Liver (tissue), 9 donors: ENCODE results near the gene FUT7. TPM values are rescaled to one million over a fixed set of nuclear protein-coding genes. Genes with fewer than 3 reads are reported as not detected.
A peak's percentile ranks its signal among the peaks of the same experiment; 100 is the strongest.

ENCODE experiments used
- DNase-seq: peaks from one replicate; pipeline ENCODE4 v3.0.0-alpha.2; 2017; ENCODE audit warnings: low spot score
- H3K27ac ChIP-seq, 2 donors: one replicate each; pipeline ENCODE4 v1.7.0; 2013; ENCODE audit warnings: inconsistent platforms in 2 of 2, low read length in 2 of 2, control low read depth in 1 of 2, low read depth in 1 of 2, mild to moderate bottlenecking in 1 of 2
- H3K27me3 ChIP-seq, 4 donors: one replicate each; pipeline versions ENCODE4 v1.6.1 to v1.7.0; 2013; ENCODE audit warnings: low read length in 3 of 4, inconsistent platforms in 1 of 4, mild to moderate bottlenecking in 1 of 4, moderate library complexity in 1 of 4; ENCODE audit not compliant: control insufficient read depth in 4 of 4, insufficient read depth in 4 of 4
- H3K36me3 ChIP-seq, 4 donors: one replicate each; pipeline versions ENCODE4 v1.6.1 to v1.7.0; 2013; ENCODE audit warnings: low read length in 3 of 4, mild to moderate bottlenecking in 3 of 4, low read depth in 1 of 4, moderate library complexity in 1 of 4; ENCODE audit not compliant: control insufficient read depth in 4 of 4, insufficient read depth in 3 of 4
- H3K4me1 ChIP-seq, 4 donors: one replicate each; pipeline versions ENCODE4 v1.6.1 to v1.7.0; 2013; ENCODE audit warnings: low read length in 3 of 4, mild to moderate bottlenecking in 3 of 4, moderate library complexity in 1 of 4; ENCODE audit not compliant: control insufficient read depth in 4 of 4, insufficient read depth in 4 of 4
- H3K4me3 ChIP-seq, 3 donors: one replicate each; pipeline versions ENCODE4 v1.6.1 to v1.7.0; 2013; ENCODE audit warnings: low read length in 3 of 3, control low read depth in 1 of 3, low read depth in 1 of 3, mild to moderate bottlenecking in 1 of 3
- H3K9ac ChIP-seq, 2 donors: one replicate each; pipeline ENCODE4 v1.7.0; 2013; ENCODE audit warnings: low read length in 2 of 2, mild to moderate bottlenecking in 2 of 2, moderate library complexity in 2 of 2, control low read depth in 1 of 2, low read depth in 1 of 2
- H3K9me3 ChIP-seq, 4 donors: one replicate each; pipeline versions ENCODE4 v1.6.1 to v1.7.0; 2013; ENCODE audit warnings: low read length in 3 of 4; ENCODE audit not compliant: control insufficient read depth in 4 of 4
- ATF3 ChIP-seq: IDR thresholded peaks from 2 replicates; pipeline ENCODE4 v1.6.1; 2016; ENCODE audit warnings: antibody characterized with exemption
- EGR1 ChIP-seq, 2 donors: IDR thresholded peaks; 2 replicates each; pipeline ENCODE4 v1.6.1; 2016 to 2018; ENCODE audit warnings: antibody characterized with exemption in 2 of 2, low read depth in 2 of 2
- FOXA1 ChIP-seq: IDR thresholded peaks from 2 replicates; pipeline ENCODE4 v1.6.1; 2016; ENCODE audit warnings: antibody characterized with exemption
- FOXA2 ChIP-seq: IDR thresholded peaks from 2 replicates; pipeline ENCODE4 v1.6.1; 2016; ENCODE audit warnings: antibody characterized with exemption
- GABPA ChIP-seq, 2 donors: IDR thresholded peaks in 1 of 2; conservative IDR thresholded peaks in 1 of 2; 2 replicates each; pipeline ENCODE4 v1.6.1; 2016; ENCODE audit warnings: antibody characterized with exemption in 2 of 2, mild to moderate bottlenecking in 1 of 2, moderate library complexity in 1 of 2
- HNF4A ChIP-seq, 2 donors: conservative IDR thresholded peaks; 2 replicates each; pipeline ENCODE4 v1.6.1; 2016; ENCODE audit warnings: antibody characterized with exemption in 2 of 2, mild to moderate bottlenecking in 2 of 2
- HNF4G ChIP-seq: IDR thresholded peaks from 2 replicates; pipeline ENCODE4 v1.6.1; 2016; ENCODE audit warnings: antibody characterized with exemption
- JUND ChIP-seq, 2 donors: IDR thresholded peaks; 2 replicates each; pipeline ENCODE4 v1.6.1; 2016; ENCODE audit warnings: antibody characterized with exemption in 2 of 2
- NR2F2 ChIP-seq: IDR thresholded peaks from 2 replicates; pipeline ENCODE4 v1.6.1; 2016; ENCODE audit warnings: antibody characterized with exemption
- RAD21 ChIP-seq, 2 donors: IDR thresholded peaks; 2 replicates each; pipeline ENCODE4 v1.6.1; 2016; ENCODE audit warnings: antibody characterized with exemption in 2 of 2, mild to moderate bottlenecking in 2 of 2
- RXRA ChIP-seq, 2 donors: IDR thresholded peaks; 2 replicates each; pipeline ENCODE4 v1.6.1; 2017 to 2018; ENCODE audit warnings: antibody characterized with exemption in 2 of 2, mild to moderate bottlenecking in 1 of 2
- SP1 ChIP-seq: IDR thresholded peaks from 2 replicates; pipeline ENCODE4 v1.6.1; 2018; ENCODE audit warnings: antibody characterized with exemption, mild to moderate bottlenecking
- TAF1 ChIP-seq: conservative IDR thresholded peaks from 2 replicates; pipeline ENCODE4 v1.6.1; 2016; ENCODE audit warnings: antibody characterized with exemption, mild to moderate bottlenecking
- YY1 ChIP-seq: IDR thresholded peaks from 2 replicates; pipeline ENCODE4 v1.6.1; 2016; ENCODE audit warnings: antibody characterized with exemption, mild to moderate bottlenecking
- ZBTB33 ChIP-seq: IDR thresholded peaks from 2 replicates; pipeline ENCODE4 v1.6.1; 2016; ENCODE audit warnings: antibody characterized with exemption
- WGBS: extraction: QIAGEN DNeasy Blood & Tissue Kit; methylation state at CpG from one replicate; pipeline ENCODE4 v1.1.7; 2013; 5-methylcytosine and 5-hydroxymethylcytosine counted together
- polyA plus RNA-seq, 2 donors: library from polyadenylated mRNA; stranded (reverse) in 1 of 2; unstranded in 1 of 2; fragments of 200-250 nt in 1 of 2; fragments of >200 nt in 1 of 2; fragmentation: Nextera tagmentation in 1 of 2; extraction: Ambion mirVana in 1 of 2; gene quantifications; one replicate each; pipeline versions ENCODE4 v1.2.1 to v1.2.3, GENCODE V29; 2013 to 2015
- total RNA-seq, 2 donors: library from RNA; depleted of rRNA; stranded (reverse); fragments of >200 nt; gene quantifications; one replicate each; pipeline ENCODE4 v1.2.3, GENCODE V29; 2014
- TF ChIP-seq, protein P1 (sequence below): IDR thresholded peaks from 2 replicates; pipeline ENCODE4 v1.6.1; 2016; ENCODE audit warnings: antibody characterized with exemption
- TF ChIP-seq, protein P2 (sequence below): IDR thresholded peaks from 2 replicates; pipeline ENCODE4 v1.6.1; 2016; ENCODE audit warnings: antibody characterized with exemption, mild to moderate bottlenecking
- TF ChIP-seq, protein P3 (sequence below): fragments of 150-350 bp; IDR thresholded peaks from 2 replicates; pipeline ENCODE4 v1.5.1; 2017; ENCODE audit warnings: improper control_type of control experiment, low read depth, low read length; ENCODE audit not compliant: missing input control
- donor health status: healthy.
- donor health status: healthy.
- donor health status: healthy.
- donor health status: healthy.
- donor health status: healthy.

The FUT7 gene
- total and polyA plus RNA-seq, 4 donors = 0.14 to 0.67 (median 0.37) TPM; not detected in 1

GRCh38 chr9:137077010-137077747 lies 45.3 kb upstream of the FUT7 start, which contains the start of gene UAP1L1:
Gene UAP1L1 (plus strand): TSS chr9:137077517. CDS start chr9:137077533, 16 bp downstream.
- no peak for DNase-seq
- Histone ChIP-seq H3K9me3 (no peaks in the 10 kb centered on the region), H3K36me3 (peaks cover 0 to 2% (median 0%) of the 10 kb centered on the region in 4 donors), H3K4me1 (peaks cover 0 to 15% (median 12%) of the 10 kb centered on the region in 4 donors), H3K4me3 (peak within 1 kb of the TSS in 1 of 3 donors; percentile 58), H3K9ac (no peak within 1 kb of the TSS), H3K27me3 (peaks cover 0 to 6% (median 3%) of the 10 kb centered on the region in 4 donors), H3K27ac (no peak within 1 kb of the TSS)
- TF ChIP-seq, protein P1, sequence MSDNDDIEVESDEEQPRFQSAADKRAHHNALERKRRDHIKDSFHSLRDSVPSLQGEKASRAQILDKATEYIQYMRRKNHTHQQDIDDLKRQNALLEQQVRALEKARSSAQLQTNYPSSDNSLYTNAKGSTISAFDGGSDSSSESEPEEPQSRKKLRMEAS = no peak
- TF ChIP-seq JUND (IDR thresholded peaks at IDR 0.05) = no peak
- WGBS = 4% methylated on average over 87 of the region's 87 CpGs

- no peak overlapping the region for H3K27ac ChIP-seq
- H3K27me3 ChIP-seq = peaks cover 0 to 6% (median 3%) of the 10 kb centered on the region in 4 donors
- H3K4me1 ChIP-seq = peaks cover 0 to 15% (median 12%) of the 10 kb centered on the region in 4 donors
- peak overlapping the region in 1 of 3 donors; percentile 58 for H3K4me3 ChIP-seq
- H3K36me3 ChIP-seq = peaks cover 0 to 2% (median 0%) of the 10 kb centered on the region in 4 donors
- WGBS = 50% methylated on average over 15 of the region's 15 CpGs
- TF ChIP-seq RAD21 (IDR thresholded peaks at IDR 0.05) (no peak), JUND (IDR thresholded peaks at IDR 0.05) (no peak), RXRA (IDR thresholded peaks at IDR 0.05) (no peak), SP1 (no peak), YY1 (no peak)
- DNase-seq = no peak
- no peak overlapping the region for H3K9ac ChIP-seq
- no peaks in the 10 kb centered on the region for H3K9me3 ChIP-seq
These were observed 44.7 kb upstream of the FUT7 start for GRCh38 chr9:137076636-137077009.

DNA sequence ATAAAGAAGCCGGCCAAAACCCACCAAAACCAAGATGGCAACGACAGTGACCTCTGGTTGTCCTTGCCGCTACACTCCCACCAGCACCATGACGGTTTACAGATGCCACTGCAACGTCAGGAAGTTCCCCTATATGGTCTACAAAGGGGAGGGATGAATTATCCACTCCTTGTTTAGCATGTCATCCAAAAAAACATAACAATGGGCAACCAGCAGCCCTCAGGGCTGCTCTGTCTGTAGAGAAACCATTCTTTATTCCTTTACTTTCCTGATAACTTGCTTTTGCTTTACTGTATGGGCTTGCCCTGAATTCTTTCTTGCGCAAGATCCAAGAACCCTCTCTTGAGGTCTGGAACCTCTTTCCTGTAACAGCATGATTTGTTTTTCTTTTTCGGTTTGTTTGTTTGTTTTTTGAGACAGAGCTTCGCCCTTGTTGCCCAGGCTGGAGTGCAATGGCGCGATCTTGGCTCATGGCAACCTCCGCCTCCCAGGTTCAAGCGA lies 43.4 kb upstream of the FUT7 start:
- Histone ChIP-seq H3K36me3 (peaks cover 0 to 2% (median 0%) of the 10 kb centered on the region in 4 donors), H3K27ac (no peak overlapping the region), H3K27me3 (peaks cover 0 to 6% (median 3%) of the 10 kb centered on the region in 4 donors), H3K9me3 (no peaks in the 10 kb centered on the region), H3K4me1 (peaks cover 3 to 18% (median 14%) of the 10 kb centered on the region in 4 donors), H3K9ac (no peak overlapping the region), H3K4me3 (no peak overlapping the region)
- no peak for DNase-seq
- WGBS = 85% methylated on average over 12 of the region's 12 CpGs
- TF ChIP-seq GABPA (IDR thresholded peaks at IDR 0.05 in 1 of 2, conservative IDR thresholded peaks at IDR 0.05 in 1 of 2) = no peak
- TF ChIP-seq, protein P2, sequence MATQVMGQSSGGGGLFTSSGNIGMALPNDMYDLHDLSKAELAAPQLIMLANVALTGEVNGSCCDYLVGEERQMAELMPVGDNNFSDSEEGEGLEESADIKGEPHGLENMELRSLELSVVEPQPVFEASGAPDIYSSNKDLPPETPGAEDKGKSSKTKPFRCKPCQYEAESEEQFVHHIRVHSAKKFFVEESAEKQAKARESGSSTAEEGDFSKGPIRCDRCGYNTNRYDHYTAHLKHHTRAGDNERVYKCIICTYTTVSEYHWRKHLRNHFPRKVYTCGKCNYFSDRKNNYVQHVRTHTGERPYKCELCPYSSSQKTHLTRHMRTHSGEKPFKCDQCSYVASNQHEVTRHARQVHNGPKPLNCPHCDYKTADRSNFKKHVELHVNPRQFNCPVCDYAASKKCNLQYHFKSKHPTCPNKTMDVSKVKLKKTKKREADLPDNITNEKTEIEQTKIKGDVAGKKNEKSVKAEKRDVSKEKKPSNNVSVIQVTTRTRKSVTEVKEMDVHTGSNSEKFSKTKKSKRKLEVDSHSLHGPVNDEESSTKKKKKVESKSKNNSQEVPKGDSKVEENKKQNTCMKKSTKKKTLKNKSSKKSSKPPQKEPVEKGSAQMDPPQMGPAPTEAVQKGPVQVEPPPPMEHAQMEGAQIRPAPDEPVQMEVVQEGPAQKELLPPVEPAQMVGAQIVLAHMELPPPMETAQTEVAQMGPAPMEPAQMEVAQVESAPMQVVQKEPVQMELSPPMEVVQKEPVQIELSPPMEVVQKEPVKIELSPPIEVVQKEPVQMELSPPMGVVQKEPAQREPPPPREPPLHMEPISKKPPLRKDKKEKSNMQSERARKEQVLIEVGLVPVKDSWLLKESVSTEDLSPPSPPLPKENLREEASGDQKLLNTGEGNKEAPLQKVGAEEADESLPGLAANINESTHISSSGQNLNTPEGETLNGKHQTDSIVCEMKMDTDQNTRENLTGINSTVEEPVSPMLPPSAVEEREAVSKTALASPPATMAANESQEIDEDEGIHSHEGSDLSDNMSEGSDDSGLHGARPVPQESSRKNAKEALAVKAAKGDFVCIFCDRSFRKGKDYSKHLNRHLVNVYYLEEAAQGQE = no peak
- no peak for TF ChIP-seq YY1
- TF ChIP-seq FOXA2 = no peak
- no peak for TF ChIP-seq NR2F2
- TF ChIP-seq SP1 = no peak
- TF ChIP-seq EGR1 (IDR thresholded peaks at IDR 0.05; ENCODE audit: low read depth in 2 of 2) = no peak
- no peak for TF ChIP-seq ZBTB33
- TF ChIP-seq HNF4G = no peak
- TF ChIP-seq, protein P1 = no peak
- TF ChIP-seq RAD21 (IDR thresholded peaks at IDR 0.05) = no peak
- TF ChIP-seq HNF4A (conservative IDR thresholded peaks at IDR 0.05) = no peak
- no peak for TF ChIP-seq TAF1
- TF ChIP-seq RXRA (IDR thresholded peaks at IDR 0.05) = no peak
- TF ChIP-seq, protein P3, sequence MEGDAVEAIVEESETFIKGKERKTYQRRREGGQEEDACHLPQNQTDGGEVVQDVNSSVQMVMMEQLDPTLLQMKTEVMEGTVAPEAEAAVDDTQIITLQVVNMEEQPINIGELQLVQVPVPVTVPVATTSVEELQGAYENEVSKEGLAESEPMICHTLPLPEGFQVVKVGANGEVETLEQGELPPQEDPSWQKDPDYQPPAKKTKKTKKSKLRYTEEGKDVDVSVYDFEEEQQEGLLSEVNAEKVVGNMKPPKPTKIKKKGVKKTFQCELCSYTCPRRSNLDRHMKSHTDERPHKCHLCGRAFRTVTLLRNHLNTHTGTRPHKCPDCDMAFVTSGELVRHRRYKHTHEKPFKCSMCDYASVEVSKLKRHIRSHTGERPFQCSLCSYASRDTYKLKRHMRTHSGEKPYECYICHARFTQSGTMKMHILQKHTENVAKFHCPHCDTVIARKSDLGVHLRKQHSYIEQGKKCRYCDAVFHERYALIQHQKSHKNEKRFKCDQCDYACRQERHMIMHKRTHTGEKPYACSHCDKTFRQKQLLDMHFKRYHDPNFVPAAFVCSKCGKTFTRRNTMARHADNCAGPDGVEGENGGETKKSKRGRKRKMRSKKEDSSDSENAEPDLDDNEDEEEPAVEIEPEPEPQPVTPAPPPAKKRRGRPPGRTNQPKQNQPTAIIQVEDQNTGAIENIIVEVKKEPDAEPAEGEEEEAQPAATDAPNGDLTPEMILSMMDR = no peak
- no peak for TF ChIP-seq JUND (IDR thresholded peaks at IDR 0.05)
- TF ChIP-seq ATF3 = no peak
- TF ChIP-seq FOXA1 = no peak
